Neural progenitor cell (in vitro differentiated cells): ENCODE measurements around the gene PDK3.

Experiments used
- CTCF ChIP-seq: fragments of 200-600 bp; sonication (generic); IDR thresholded peaks from 2 replicates; pipeline ENCODE4 v1.5.1; 2017; ENCODE audit warnings: antibody characterized with exemption, mild to moderate bottlenecking
- EZH2 ChIP-seq: fragments of 200-600 bp; sonication (generic); IDR thresholded peaks from 2 replicates; pipeline ENCODE4 v1.6.1; 2017; ENCODE audit warnings: antibody characterized with exemption, mild to moderate bottlenecking, moderate library complexity
- EZH2phosphoT487 ChIP-seq: fragments of 200-600 bp; sonication (generic); IDR thresholded peaks from 2 replicates; pipeline ENCODE4 v1.6.1; 2017; ENCODE audit warnings: antibody characterized with exemption

- TF ChIP-seq EZH2 (no peak), CTCF (no peak), EZH2phosphoT487 (no peak)
These were observed 28.9 kb downstream of the PDK3 start for GRCh38 chrX:24493740-24494581.
